IMR-90 (cell line): ENCODE measurements around the gene FCHSD2. TPM values are rescaled to one million over a fixed set of nuclear protein-coding genes. Genes with fewer than 3 reads are reported as not detected.

Experiments
- ATAC-seq: fragments of 200-7000 bp; cut with Tn5 transposase; 2 replicates; pipeline ENCODE4 v1.9.1; 2020; ENCODE audit warnings: low read depth, mild to moderate bottlenecking, moderate library complexity
- BruUV-seq: library from RNA; stranded (reverse); fragments of 400-500 nt; replicated peaks from 2 replicates; lab custom pipeline; 2021; lab: Mats Ljungman, UMichigan
- CTCF ChIA-PET: fragments of 300-600 bp; formaldehyde crosslinking; extraction: SDS; loops from one replicate; lab custom pipeline; 2021; ENCODE audit warnings: antibody characterized with exemption; lab: Yijun Ruan, JAX
- POLR2A ChIA-PET: fragments of 300-600 bp; sonication (Branson Sonifier 250); formaldehyde crosslinking; loops from one replicate; lab custom pipeline; 2022; ENCODE audit warnings: antibody characterized with exemption; ENCODE audit not compliant: unreplicated experiment; lab: Charles Lee
- DNase-seq: peaks from one replicate; pipeline ENCODE4 v3.0.0; 2013
- H2AFZ ChIP-seq: replicated peaks from 2 replicates; pipeline ENCODE3; 2013; ENCODE audit warnings: low read length, mild to moderate bottlenecking; ENCODE audit not compliant: poor library complexity
- H2AK5ac ChIP-seq: 2 replicates; pipeline ENCODE4 v1.6.1; 2013; ENCODE audit warnings: low read depth, low read length, inconsistent platforms
- H2AK9ac ChIP-seq: replicated peaks from 2 replicates; pipeline ENCODE3; 2013; ENCODE audit warnings: mild to moderate bottlenecking, low read depth, low read length, moderate library complexity; ENCODE audit not compliant: poor library complexity
- H2BK120ac ChIP-seq: 2 replicates; pipeline ENCODE4 v1.6.1; 2013; ENCODE audit warnings: low read depth, low read length, inconsistent platforms
- H2BK15ac ChIP-seq: 3 replicates; pipeline ENCODE4 v1.6.1; 2013; ENCODE audit warnings: low read depth, low read length, inconsistent platforms
- H2BK20ac ChIP-seq: 2 replicates; pipeline ENCODE4 v1.6.1; 2013; ENCODE audit warnings: low read depth, mild to moderate bottlenecking, inconsistent platforms, low read length, moderate library complexity
- H2BK5ac ChIP-seq: 2 replicates; pipeline ENCODE4 v1.6.1; 2013; ENCODE audit warnings: mild to moderate bottlenecking, low read depth, low read length, inconsistent platforms; ENCODE audit not compliant: poor library complexity, severe bottlenecking
- H3K14ac ChIP-seq: replicated peaks from 2 replicates; pipeline ENCODE4 v1.6.1; 2013; ENCODE audit warnings: low read depth, low read length, inconsistent platforms
- H3K18ac ChIP-seq: 2 replicates; pipeline ENCODE4 v1.6.1; 2013; ENCODE audit warnings: low read depth, low read length, control low read depth
- H3K23ac ChIP-seq: 2 replicates; pipeline ENCODE4 v1.6.1; 2013; ENCODE audit warnings: low read depth, low read length, inconsistent platforms
- H3K27ac ChIP-seq: 2 replicates; pipeline ENCODE4 v1.5.1; 2013; ENCODE audit warnings: mild to moderate bottlenecking, control low read depth, low read length; ENCODE audit not compliant: insufficient read depth
- H3K27me3 ChIP-seq: 2 replicates; pipeline ENCODE4 v1.6.1; 2013; ENCODE audit warnings: low read length; ENCODE audit not compliant: control insufficient read depth, insufficient read depth
- H3K36me3 ChIP-seq: 2 replicates; pipeline ENCODE4 v1.6.1; 2013; ENCODE audit warnings: low read length, mixed read lengths; ENCODE audit not compliant: control insufficient read depth, insufficient read depth
- H3K4ac ChIP-seq: 2 replicates; pipeline ENCODE4 v1.6.1; 2013; ENCODE audit warnings: low read depth, low read length, inconsistent platforms
- H3K4me1 ChIP-seq: 2 replicates; pipeline ENCODE4 v1.6.1; 2013; ENCODE audit warnings: low read length, mixed read lengths; ENCODE audit not compliant: control insufficient read depth, insufficient read depth
- H3K4me2 ChIP-seq: 2 replicates; pipeline ENCODE4 v1.6.1; 2013; ENCODE audit warnings: low read depth, mild to moderate bottlenecking, control low read depth, low read length, moderate library complexity
- H3K4me3 ChIP-seq: 2 replicates; pipeline ENCODE4 v1.5.1; 2013; ENCODE audit warnings: low read depth, mild to moderate bottlenecking, control low read depth, low read length, moderate library complexity; ENCODE audit not compliant: insufficient read depth
- H3K56ac ChIP-seq: 2 replicates; pipeline ENCODE4 v1.6.1; 2013; ENCODE audit warnings: low read length, inconsistent platforms; ENCODE audit not compliant: insufficient read depth; ENCODE audit errors: extremely low read depth
- H3K79me1 ChIP-seq, 2 experiments: 2 replicates each; pipeline ENCODE4 v1.6.1; 2013; ENCODE audit warnings: low read length in 2 of 2, inconsistent platforms in 1 of 2, low read depth in 1 of 2
- H3K9ac ChIP-seq: 2 replicates; pipeline ENCODE4 v1.6.1; 2013; ENCODE audit warnings: low read depth, low read length, control low read depth
- H3K9me1 ChIP-seq: 2 replicates; pipeline ENCODE4 v1.6.1; 2013; ENCODE audit warnings: low read length, inconsistent platforms; ENCODE audit not compliant: insufficient read depth
- H3K9me3 ChIP-seq: 2 replicates; pipeline ENCODE4 v1.6.1; 2013; ENCODE audit warnings: low read length; ENCODE audit not compliant: control insufficient read depth, insufficient read depth
- H4K20me1 ChIP-seq: 2 replicates; pipeline ENCODE4 v1.6.1; 2013; ENCODE audit warnings: low read length, inconsistent platforms; ENCODE audit not compliant: insufficient read depth
- H4K5ac ChIP-seq: 2 replicates; pipeline ENCODE4 v1.6.1; 2013; ENCODE audit warnings: mild to moderate bottlenecking, low read depth, low read length, control low read depth
- H4K8ac ChIP-seq, 2 experiments: 2 replicates each; pipeline ENCODE4 v1.6.1; 2013; ENCODE audit warnings: low read depth in 2 of 2, low read length in 2 of 2, control low read depth in 1 of 2, inconsistent platforms in 1 of 2
- H4K91ac ChIP-seq: 2 replicates; pipeline ENCODE4 v1.6.1; 2013; ENCODE audit warnings: low read depth, low read length, inconsistent platforms; ENCODE audit not compliant: insufficient read depth
- BHLHE40 ChIP-seq: fragments of 150-350 bp; IDR thresholded peaks from 2 replicates; pipeline ENCODE4 v1.6.1; 2016; ENCODE audit warnings: mild to moderate bottlenecking, low read depth, low read length
- CEBPB ChIP-seq: IDR thresholded peaks from 2 replicates; pipeline ENCODE4 v1.6.1; 2012; ENCODE audit warnings: low read depth, low read length, improper control_type of control experiment
- ELK1 ChIP-seq: fragments of 150-350 bp; IDR thresholded peaks from 2 replicates; pipeline ENCODE4 v1.6.1; 2016; ENCODE audit warnings: low read depth, mild to moderate bottlenecking, low read length, moderate library complexity, borderline replicate concordance
- FOS ChIP-seq: fragments of 150-350 bp; IDR thresholded peaks from 2 replicates; pipeline ENCODE4 v1.6.1; 2016; ENCODE audit warnings: low read depth, low read length
- MAFK ChIP-seq: IDR thresholded peaks from 2 replicates; pipeline ENCODE4 v1.6.1; 2012; ENCODE audit warnings: low read depth, low read length, improper control_type of control experiment
- MAZ ChIP-seq: IDR thresholded peaks from 2 replicates; pipeline ENCODE4 v1.6.1; 2012; ENCODE audit warnings: low read depth, mild to moderate bottlenecking, low read length, improper control_type of control experiment, moderate library complexity, borderline replicate concordance
- MXI1 ChIP-seq: IDR thresholded peaks from 2 replicates; pipeline ENCODE4 v1.6.1; 2012; ENCODE audit warnings: low read depth, mild to moderate bottlenecking, low read length, moderate library complexity, borderline replicate concordance
- POLR2A ChIP-seq: IDR thresholded peaks from 2 replicates; pipeline ENCODE4 v1.6.1; 2012; ENCODE audit warnings: mild to moderate bottlenecking, low read depth, low read length
- RAD21 ChIP-seq: IDR thresholded peaks from 2 replicates; pipeline ENCODE4 v1.6.1; 2012; ENCODE audit warnings: low read length, improper control_type of control experiment
- SMC3 ChIP-seq: fragments of 150-350 bp; IDR thresholded peaks from 2 replicates; pipeline ENCODE4 v1.6.1; 2016; ENCODE audit warnings: low read depth, mild to moderate bottlenecking, antibody characterized with exemption, low read length, moderate library complexity
- WGBS, 2 experiments: methylation state at CpG; one replicate each; pipeline versions ENCODE4 v1.1.5 to v1.1.7; 2013; ENCODE audit warnings: missing lambda C conversion rate in 2 of 2; ENCODE audit not compliant: insufficient read length in 1 of 2; ENCODE audit errors: extremely low coverage in 2 of 2; 5-methylcytosine and 5-hydroxymethylcytosine counted together
- dilution Hi-C: fragments of 300-500 bp; cut with HindIII; formaldehyde crosslinking; loops from one replicate; pipeline ENCODE4 v1.14.3; 2018; ENCODE audit warnings: low sequenced_read_pairs; ENCODE audit not compliant: unreplicated experiment
- in situ Hi-C: fragments of 300-500 bp; cut with MboI; formaldehyde crosslinking; loops from 3 replicates; pipeline ENCODE4 v1.14.3; 2019; ENCODE audit warnings: low sequenced_read_pairs, inconsistent platforms, mixed read lengths
- intact Hi-C: fragments of 100-400 bp; cut with micrococcal nuclease; formaldehyde crosslinking; loops from 2 replicates; pipeline ENCODE4 v1.10.0; 2022
- polyA plus RNA-seq, 3 experiments: library from polyadenylated mRNA; depleted of rRNA; stranded (reverse); fragments of >200 nt; gene quantifications; 2 replicates each; pipeline ENCODE4 v1.2.3, GENCODE V29; 2012; ENCODE audit warnings: low replicate concordance in 1 of 3
- total RNA-seq: library from RNA; depleted of rRNA; stranded (reverse); fragments of >200 nt; gene quantifications from 2 replicates; pipeline ENCODE4 v1.2.3, GENCODE V29; 2012
- TF ChIP-seq, protein P1 (sequence below): fragments of 150-350 bp; IDR thresholded peaks from 2 replicates; pipeline ENCODE4 v1.6.1; 2017; ENCODE audit warnings: mild to moderate bottlenecking, antibody characterized with exemption, low read length, low read depth

Gene FCHSD2
- total and polyA plus RNA-seq, 2 of the 4 experiments (the other 2 are of a cell fraction), result 5.9 to 18.7 TPM

DNA sequence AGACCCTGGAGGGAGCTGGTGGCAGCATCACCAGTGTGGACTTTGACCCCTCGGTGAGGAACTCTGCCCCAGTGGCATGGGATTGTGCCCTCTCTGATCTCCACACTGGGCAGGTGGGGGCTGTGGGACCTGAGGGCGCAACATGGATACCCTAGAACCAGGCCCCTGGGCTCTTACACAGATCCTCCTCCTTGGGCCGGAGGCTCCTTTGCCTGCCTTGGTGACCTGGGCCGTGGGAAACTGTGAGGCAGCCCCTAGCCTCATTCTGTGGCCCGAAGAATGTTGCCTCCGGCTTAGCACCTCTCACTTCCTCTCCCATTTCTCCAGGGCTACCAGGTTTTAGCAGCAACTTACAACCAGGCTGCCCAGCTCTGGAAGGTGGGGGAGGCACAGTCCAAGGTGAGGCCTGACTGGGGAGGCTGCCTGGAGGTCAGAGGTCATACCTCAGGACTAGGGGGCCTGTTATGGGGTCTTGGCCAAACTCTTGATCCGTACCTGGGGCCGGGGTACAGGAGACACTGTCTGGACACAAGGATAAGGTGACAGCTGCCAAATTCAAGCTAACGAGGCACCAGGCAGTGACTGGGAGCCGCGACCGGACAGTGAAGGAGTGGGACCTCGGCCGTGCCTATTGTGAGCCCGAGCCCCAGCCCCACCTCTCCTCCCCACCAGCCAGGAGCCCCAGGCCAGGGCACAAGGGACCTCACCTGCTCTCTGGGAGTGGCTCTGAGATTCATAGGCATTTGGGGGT lies 315.8 kb downstream of the FCHSD2 start (continued):
- no peak for TF ChIP-seq MAFK

GRCh38 chr11:72825661-72826060 lies 316.5 kb downstream of the FCHSD2 start:
- Histone ChIP-seq H3K4me3 (no peak overlapping the region), H3K4me1 (peaks cover 9% of the 10 kb centered on the region), H3K27me3 (no peaks in the 10 kb centered on the region), H4K8ac (no peak overlapping the region), H2AFZ (no peak overlapping the region), H3K56ac (no peak overlapping the region), H3K79me1 (peaks cover 0 to 5% of the 10 kb centered on the region in 2 experiments; a peak in 1 of 4 replicates), H2BK120ac (no peak overlapping the region), H3K36me3 (no peaks in the 10 kb centered on the region), H2BK20ac (no peak overlapping the region), H3K9ac (no peak overlapping the region), H3K9me3 (no peaks in the 10 kb centered on the region), H3K18ac (no peak overlapping the region), H2BK5ac (no peak overlapping the region), H4K5ac (no peak overlapping the region), H3K4me2 (no peak overlapping the region), H3K27ac (no peak overlapping the region), H2AK9ac (no peak overlapping the region), H4K20me1 (peaks cover 5% of the 10 kb centered on the region; the same call in 1 of the 2 replicates), H2AK5ac (no peak overlapping the region), H3K23ac (no peak overlapping the region), H4K91ac (no peak overlapping the region), H3K14ac (no peak overlapping the region), H3K4ac (no peak overlapping the region), H2BK15ac (no peak overlapping the region), H3K9me1 (peaks cover 10% of the 10 kb centered on the region)
- POLR2A ChIA-PET, result no interaction called here
- in situ Hi-C loops (loop anchor here (5.0 kb wide), 1 partner anchor 417 kb away; no protein-coding TSS in a partner anchor), intact Hi-C loops (no loop called here), dilution Hi-C loops (no loop called here)
- WGBS, 2 experiments, result no CpG with 5 or more reads among the region's 4 CpGs
- DNase-seq, result no peak
- TF ChIP-seq, protein P1, sequence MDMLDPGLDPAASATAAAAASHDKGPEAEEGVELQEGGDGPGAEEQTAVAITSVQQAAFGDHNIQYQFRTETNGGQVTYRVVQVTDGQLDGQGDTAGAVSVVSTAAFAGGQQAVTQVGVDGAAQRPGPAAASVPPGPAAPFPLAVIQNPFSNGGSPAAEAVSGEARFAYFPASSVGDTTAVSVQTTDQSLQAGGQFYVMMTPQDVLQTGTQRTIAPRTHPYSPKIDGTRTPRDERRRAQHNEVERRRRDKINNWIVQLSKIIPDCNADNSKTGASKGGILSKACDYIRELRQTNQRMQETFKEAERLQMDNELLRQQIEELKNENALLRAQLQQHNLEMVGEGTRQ, result no peak
- TF ChIP-seq ELK1 (no peak), BHLHE40 (no peak), RAD21 (no peak), CEBPB (no peak), MXI1 (no peak), FOS (no peak), POLR2A (no peak), SMC3 (no peak), MAZ (no peak)
- BruUV-seq, result no TSS peak
- CTCF ChIA-PET, result interaction anchor here (2.8 kb wide), 1 partner anchor 353 kb away, joined by 11 read pairs; no protein-coding TSS in a partner anchor
- no peak for ATAC-seq
